ENCODE results near the gene PRSS21.

- TF ChIP-seq CTCF (IDR thresholded peaks at IDR 0.05) (no peak), POLR2A (IDR thresholded peaks at IDR 0.05) (no peak)
Measured at GRCh38 chr16:2819179-2819938, 2.3 kb downstream of the PRSS21 start.
